LoVo (cell line): ENCODE results near the gene IL9.
A peak's percentile ranks its signal among the peaks of the same experiment; 100 is the strongest.

Experiments
- DNase-seq: peaks from one replicate; pipeline ENCODE4 v3.0.0-alpha.2; 2016; ENCODE audit warnings: low spot score

The IL9 gene

GRCh38 chr5:135891268-135891667 is 4.4 kb downstream of the IL9 start:
- DNase-seq = no peak

- DNase-seq = no peak
These were observed 4.8 kb downstream of the IL9 start for GRCh38 chr5:135890867-135891266.

GRCh38 chr5:135890296-135890695 is 5.3 kb downstream of the IL9 start:
- no peak for DNase-seq

GRCh38 chr5:135887881-135888614 is 7.6 kb downstream of the IL9 start:
- no peak for DNase-seq

- DNase-seq = peak; percentile 82
These were observed 8.2 kb downstream of the IL9 start for GRCh38 chr5:135887447-135887864.

GRCh38 chr5:135886136-135886535 is 9.5 kb downstream of the IL9 start:
- DNase-seq = no peak

GRCh38 chr5:135885031-135885430 is 10.6 kb downstream of the IL9 start:
- DNase-seq = no peak

GRCh38 chr5:135883441-135883840 is 12.2 kb downstream of the IL9 start:
- DNase-seq = no peak

GRCh38 chr5:135883026-135883425 is 12.6 kb downstream of the IL9 start:
- DNase-seq = no peak

GRCh38 chr5:135881819-135882218 is 13.8 kb downstream of the IL9 start:
- DNase-seq = no peak

GRCh38 chr5:135881244-135881643 is 14.4 kb downstream of the IL9 start:
- DNase-seq = no peak

- peak; percentile 59 for DNase-seq
These were observed 14.8 kb downstream of the IL9 start for GRCh38 chr5:135880801-135881200.

- DNase-seq = no peak
These were observed 15.4 kb downstream of the IL9 start for GRCh38 chr5:135880278-135880677.

GRCh38 chr5:135879591-135879990 is 16.1 kb downstream of the IL9 start:
- DNase-seq = no peak

- DNase-seq = no peak
These were observed 17.5 kb downstream of the IL9 start for GRCh38 chr5:135878156-135878620.

GRCh38 chr5:135877570-135878155 is 18.0 kb downstream of the IL9 start:
- DNase-seq = no peak

GRCh38 chr5:135876146-135876545 is 19.5 kb downstream of the IL9 start:
- DNase-seq = no peak

GRCh38 chr5:135875567-135875966 is 20.1 kb downstream of the IL9 start:
- no peak for DNase-seq

GRCh38 chr5:135874461-135874860 is 21.2 kb downstream of the IL9 start:
- DNase-seq = no peak

- no peak for DNase-seq
These were observed 21.8 kb downstream of the IL9 start for GRCh38 chr5:135873831-135874230.

- DNase-seq = no peak
These were observed 24.2 kb downstream of the IL9 start for GRCh38 chr5:135871268-135871915.

- no peak for DNase-seq
These were observed 25.7 kb downstream of the IL9 start for GRCh38 chr5:135869935-135870334.

GRCh38 chr5:135869276-135869675 is 26.4 kb downstream of the IL9 start:
- DNase-seq = peak; percentile 21
